ENCODE data around the gene FAM114A2.

The FAM114A2 gene

GRCh38 chr5:153957205-153957604, 81.5 kb downstream of the FAM114A2 start:
- H3K27ac ChIP-seq: no peak overlapping the region
- TF ChIP-seq CTCF (conservative IDR thresholded peaks at IDR 0.05): no peak

GRCh38 chr5:153953411-153953810, 85.3 kb downstream of the FAM114A2 start:
- no peak for TF ChIP-seq CTCF (conservative IDR thresholded peaks at IDR 0.05)
- no peak overlapping the region for H3K27ac ChIP-seq

GRCh38 chr5:153952893-153953292, 85.8 kb downstream of the FAM114A2 start:
- no peak for TF ChIP-seq CTCF (conservative IDR thresholded peaks at IDR 0.05)
- H3K27ac ChIP-seq: no peak overlapping the region

GRCh38 chr5:153952057-153952456, 86.7 kb downstream of the FAM114A2 start:
- H3K27ac ChIP-seq: no peak overlapping the region
- no peak for TF ChIP-seq CTCF (conservative IDR thresholded peaks at IDR 0.05)

GRCh38 chr5:153941265-153941664, 97.4 kb downstream of the FAM114A2 start:
- no peak overlapping the region for H3K27ac ChIP-seq
- no peak for TF ChIP-seq CTCF (conservative IDR thresholded peaks at IDR 0.05)

All from VCaP (cell line).